T-helper 1 cell treated with Interleukin-12 subunit alpha and Interleukin-12 subunit beta and Interleukin-4 antibody, amounts not matched to agents 30 μg/mL and 1 μg/mL, for 36 hours (primary cell): ENCODE measurements around the gene C1orf116.

ENCODE experiments used
- H3K27ac Mint-ChIP-seq: one replicate; pipeline ENCODE4 v1.8.0; 2021; ENCODE audit warnings: mild to moderate bottlenecking, mixed read lengths
- H3K27me3 Mint-ChIP-seq: one replicate; pipeline ENCODE4 v1.8.0; 2021; ENCODE audit warnings: low read depth, mixed read lengths
- H3K36me3 Mint-ChIP-seq: one replicate; pipeline ENCODE4 v1.8.0; 2021; ENCODE audit warnings: low read depth, mixed read lengths
- H3K4me1 Mint-ChIP-seq: one replicate; pipeline ENCODE4 v1.8.0; 2021; ENCODE audit warnings: low read depth, mixed read lengths
- H3K4me3 Mint-ChIP-seq: one replicate; pipeline ENCODE4 v1.8.0; 2021; ENCODE audit warnings: mild to moderate bottlenecking, moderate library complexity, mixed read lengths
- H3K9me3 Mint-ChIP-seq: one replicate; pipeline ENCODE4 v1.8.0; 2021; ENCODE audit warnings: mixed read lengths

C1orf116 gene

DNA sequence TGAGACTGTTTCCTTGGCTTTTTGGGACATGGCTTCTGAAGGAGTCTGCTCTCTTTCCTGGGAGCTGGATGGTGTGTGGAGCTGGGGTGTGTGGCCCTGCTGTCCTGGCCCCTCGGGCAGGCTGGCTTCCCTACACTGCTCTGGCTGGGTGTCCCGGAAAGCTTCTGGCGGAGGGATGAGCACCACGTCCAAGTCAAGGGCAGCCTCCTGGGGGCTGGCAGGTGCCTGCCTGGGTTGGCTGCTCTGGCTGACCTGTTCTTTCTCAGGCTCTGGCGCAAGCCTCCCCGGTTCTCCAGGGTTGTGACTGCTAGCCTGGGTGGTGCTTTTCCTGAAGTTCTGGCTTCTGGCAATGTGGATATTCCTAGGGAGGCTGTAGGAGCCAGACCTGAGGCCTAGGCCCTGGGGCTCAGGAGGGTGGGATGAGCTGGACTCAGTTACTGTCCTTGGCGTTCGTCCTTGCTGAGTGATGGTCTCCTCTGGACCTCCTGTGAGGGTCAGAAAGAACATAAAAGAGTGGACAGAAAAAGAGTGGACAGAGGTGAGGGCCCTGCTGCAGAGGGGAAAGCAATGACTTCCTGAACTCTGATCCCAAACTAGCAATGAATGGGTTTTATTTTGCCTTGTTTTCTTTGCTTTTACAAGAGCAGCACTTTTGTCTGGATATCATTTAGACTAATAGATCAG, 9.4 kb downstream of the C1orf116 start:
- Mint-ChIP-seq H3K9me3 (no peaks in the 10 kb centered on the region), H3K27me3 (peaks cover 26% of the 10 kb centered on the region), H3K27ac (no peak overlapping the region), H3K4me1 (no peaks in the 10 kb centered on the region), H3K36me3 (no peaks in the 10 kb centered on the region), H3K4me3 (no peak overlapping the region)

DNA sequence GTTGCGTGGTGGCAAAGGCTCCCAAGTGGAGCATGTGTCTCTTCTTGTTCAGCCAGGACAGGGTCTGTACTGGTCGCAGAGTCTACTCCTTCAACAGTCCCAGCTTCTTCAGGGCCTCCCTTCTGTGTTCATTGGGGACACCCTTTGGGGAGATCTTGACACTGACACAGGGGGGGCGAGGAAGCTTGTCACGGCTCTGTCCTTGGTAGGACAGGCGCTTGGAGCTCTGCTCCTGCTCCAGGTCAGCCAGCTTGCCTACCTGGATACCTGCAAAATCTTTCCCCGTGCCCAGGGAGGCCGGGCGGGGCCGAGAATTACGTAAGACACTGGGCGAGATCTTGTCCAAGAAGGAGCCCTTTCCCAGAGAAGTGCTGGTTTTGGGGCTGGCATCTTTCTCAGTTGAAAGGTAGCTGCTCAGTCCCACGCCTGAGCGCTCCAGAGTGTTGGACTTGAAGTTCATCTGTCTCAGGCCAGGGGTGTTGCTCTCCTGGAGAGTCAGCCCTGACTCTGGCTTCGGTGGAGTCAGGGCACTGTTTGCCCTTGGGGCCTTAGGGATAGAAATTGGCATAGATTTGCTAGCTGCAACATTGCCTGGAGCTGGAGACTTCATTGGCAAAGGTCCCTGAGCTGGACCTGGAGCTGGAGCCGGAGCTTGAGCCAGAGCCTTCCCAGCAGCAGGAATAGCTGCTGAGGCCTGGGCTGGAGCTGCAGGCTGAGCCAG, 10.5 kb downstream of the C1orf116 start:
- Mint-ChIP-seq H3K36me3 (no peaks in the 10 kb centered on the region), H3K27me3 (peaks cover 24% of the 10 kb centered on the region), H3K4me1 (no peaks in the 10 kb centered on the region), H3K27ac (no peak overlapping the region), H3K4me3 (no peak overlapping the region), H3K9me3 (no peaks in the 10 kb centered on the region)

GRCh38 chr1:207021139-207021861, 11.3 kb downstream of the C1orf116 start:
- H3K27ac Mint-ChIP-seq = no peak overlapping the region
- no peaks in the 10 kb centered on the region for H3K36me3 Mint-ChIP-seq
- no peak overlapping the region for H3K4me3 Mint-ChIP-seq
- H3K4me1 Mint-ChIP-seq = no peaks in the 10 kb centered on the region
- peaks cover 17% of the 10 kb centered on the region for H3K27me3 Mint-ChIP-seq
- H3K9me3 Mint-ChIP-seq = no peaks in the 10 kb centered on the region

GRCh38 chr1:207020709-207021107, 11.8 kb downstream of the C1orf116 start:
- Mint-ChIP-seq H3K4me3 (no peak overlapping the region), H3K27me3 (peaks cover 21% of the 10 kb centered on the region), H3K36me3 (no peaks in the 10 kb centered on the region), H3K27ac (no peak overlapping the region), H3K9me3 (no peaks in the 10 kb centered on the region), H3K4me1 (peaks cover 2% of the 10 kb centered on the region)

DNA sequence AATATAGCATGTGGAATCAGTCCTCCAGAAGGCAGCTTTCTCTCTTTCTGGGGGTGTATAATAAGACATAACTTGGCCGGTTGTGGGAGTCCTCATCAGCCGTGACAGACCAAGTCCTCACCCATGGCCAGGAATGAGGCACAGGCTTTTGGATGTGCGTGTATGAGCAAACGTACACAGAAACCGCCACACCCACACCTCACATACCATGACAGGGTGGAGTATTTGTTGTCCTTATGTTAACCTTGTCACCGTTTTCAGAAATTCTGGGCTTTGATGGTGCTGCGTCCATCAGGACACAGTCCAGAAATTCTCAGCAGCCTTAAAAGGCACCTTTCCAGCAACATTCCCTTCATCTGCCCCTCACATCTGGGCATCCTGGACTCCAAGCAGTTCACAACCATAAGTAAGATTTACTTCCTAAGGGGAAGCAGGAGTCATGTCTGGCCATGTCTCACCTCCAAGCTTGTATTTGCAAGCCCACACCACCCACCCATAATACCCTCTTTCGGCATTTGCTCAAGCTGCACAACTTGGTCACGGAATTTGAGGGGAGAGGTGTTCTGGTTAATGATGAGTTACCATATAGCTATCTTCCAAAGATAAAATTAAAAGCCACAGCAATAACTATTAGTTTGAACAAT, 12.4 kb downstream of the C1orf116 start:
- Mint-ChIP-seq H3K27me3 (peaks cover 19% of the 10 kb centered on the region), H3K4me3 (no peak overlapping the region), H3K27ac (no peak overlapping the region), H3K4me1 (peaks cover 2% of the 10 kb centered on the region), H3K9me3 (no peaks in the 10 kb centered on the region), H3K36me3 (no peaks in the 10 kb centered on the region)

- H3K9me3 Mint-ChIP-seq = no peaks in the 10 kb centered on the region
- H3K4me3 Mint-ChIP-seq = no peak overlapping the region
- no peak overlapping the region for H3K27ac Mint-ChIP-seq
- H3K27me3 Mint-ChIP-seq = peaks cover 24% of the 10 kb centered on the region
- no peaks in the 10 kb centered on the region for H3K36me3 Mint-ChIP-seq
- H3K4me1 Mint-ChIP-seq = peaks cover 2% of the 10 kb centered on the region
Measured at GRCh38 chr1:207019661-207020060, 12.9 kb downstream of the C1orf116 start.

- H3K27ac Mint-ChIP-seq = no peak overlapping the region
- H3K36me3 Mint-ChIP-seq = no peaks in the 10 kb centered on the region
- H3K27me3 Mint-ChIP-seq = peaks cover 29% of the 10 kb centered on the region
- no peak overlapping the region for H3K4me3 Mint-ChIP-seq
- peaks cover 2% of the 10 kb centered on the region for H3K4me1 Mint-ChIP-seq
- no peaks in the 10 kb centered on the region for H3K9me3 Mint-ChIP-seq
Measured at GRCh38 chr1:207019161-207019560, 13.4 kb downstream of the C1orf116 start.

DNA sequence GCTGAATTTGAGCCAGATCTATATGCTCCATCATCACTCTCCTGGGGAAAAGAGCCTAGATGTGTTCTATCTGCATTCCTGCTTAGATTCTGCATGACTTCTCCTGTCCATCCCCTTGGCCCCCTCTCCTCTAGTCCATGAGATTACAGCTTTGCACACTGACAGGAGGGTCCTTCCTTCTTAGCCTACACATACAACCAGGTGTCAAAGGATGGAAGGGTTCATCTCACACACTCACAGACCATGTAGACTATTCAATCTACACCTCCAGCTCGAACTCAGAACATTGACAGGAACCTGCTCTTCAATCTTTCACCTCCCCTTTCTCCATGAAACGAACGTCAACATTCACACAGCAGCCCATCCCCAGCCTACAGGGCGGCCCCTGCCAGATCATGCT, 13.8 kb downstream of the C1orf116 start:
- H3K9me3 Mint-ChIP-seq = no peaks in the 10 kb centered on the region
- no peaks in the 10 kb centered on the region for H3K36me3 Mint-ChIP-seq
- H3K4me1 Mint-ChIP-seq = peaks cover 2% of the 10 kb centered on the region
- H3K27me3 Mint-ChIP-seq = peaks cover 33% of the 10 kb centered on the region
- no peak overlapping the region for H3K4me3 Mint-ChIP-seq
- H3K27ac Mint-ChIP-seq = no peak overlapping the region

DNA sequence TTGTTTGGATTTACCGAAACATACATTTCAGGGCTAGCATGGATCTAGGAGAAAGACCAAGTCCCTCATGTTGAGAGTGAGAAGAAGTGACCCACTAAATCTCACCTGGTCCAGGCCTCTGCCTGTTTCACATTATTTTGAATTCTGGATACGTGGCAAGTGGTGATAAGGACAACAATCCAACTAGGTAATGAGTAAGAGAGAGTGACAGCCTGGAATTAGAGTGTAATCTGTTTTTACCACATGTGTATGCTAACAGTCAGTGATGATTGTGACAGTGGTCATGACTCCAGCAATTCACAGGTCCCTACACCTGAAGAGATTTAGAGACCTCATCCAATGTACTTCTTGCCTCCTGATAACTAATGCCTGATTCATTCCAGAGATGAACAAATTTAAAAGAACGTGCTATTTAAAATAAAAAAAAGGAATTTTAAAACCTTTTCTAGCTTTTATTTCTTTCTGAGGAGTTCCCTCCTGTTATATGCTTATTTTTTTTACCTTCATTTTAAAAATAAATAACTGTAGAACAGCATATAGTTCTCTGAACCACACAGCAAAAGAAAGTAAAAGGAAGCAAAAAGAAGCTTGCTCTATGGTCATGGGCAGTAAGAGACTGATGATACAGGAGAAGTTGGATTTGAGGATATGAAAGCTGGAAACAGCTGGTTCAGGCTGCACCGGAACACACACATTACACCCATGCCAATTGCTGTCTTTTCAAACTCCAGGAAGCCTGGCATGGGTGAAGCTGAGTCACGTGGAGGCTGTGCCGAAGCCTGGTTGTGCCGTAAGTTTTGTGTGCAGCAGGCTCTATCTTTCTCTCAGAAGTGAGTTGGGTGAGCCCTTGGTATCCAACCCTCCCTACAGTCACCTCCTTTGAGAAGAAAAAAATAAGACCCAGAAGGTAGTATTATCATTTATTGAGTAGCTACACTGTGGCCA, 14.7 kb downstream of the C1orf116 start:
- Mint-ChIP-seq H3K4me1 (peaks cover 2% of the 10 kb centered on the region), H3K9me3 (no peaks in the 10 kb centered on the region), H3K36me3 (no peaks in the 10 kb centered on the region), H3K27me3 (peaks cover 40% of the 10 kb centered on the region), H3K27ac (no peak overlapping the region), H3K4me3 (no peak overlapping the region)

GRCh38 chr1:207015791-207016190, 16.8 kb downstream of the C1orf116 start:
- no peaks in the 10 kb centered on the region for H3K9me3 Mint-ChIP-seq

DNA sequence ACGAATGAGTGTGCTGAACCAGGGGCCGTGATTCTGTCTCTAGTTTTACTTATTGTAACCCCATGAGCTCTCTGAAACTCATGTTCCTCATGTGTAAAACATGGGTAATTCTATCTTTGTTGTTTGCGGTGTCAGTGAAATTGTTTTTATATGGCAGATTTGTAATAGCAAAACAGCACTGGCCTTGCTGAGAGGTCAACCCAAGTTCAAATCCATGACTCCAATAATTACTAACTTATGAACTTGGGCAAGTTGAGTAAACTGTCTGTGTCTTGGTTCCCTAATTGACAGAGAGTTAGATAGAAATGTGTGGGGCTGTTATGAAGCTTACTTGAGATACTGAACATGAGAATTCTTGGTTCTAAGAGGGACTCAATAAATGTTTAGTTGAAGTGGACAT, 17.8 kb downstream of the C1orf116 start:
- H3K9me3 Mint-ChIP-seq = no peaks in the 10 kb centered on the region
- H3K4me1 Mint-ChIP-seq = peaks cover 2% of the 10 kb centered on the region
- peaks cover 64% of the 10 kb centered on the region for H3K27me3 Mint-ChIP-seq
- no peak overlapping the region for H3K4me3 Mint-ChIP-seq
- no peak overlapping the region for H3K27ac Mint-ChIP-seq
- no peaks in the 10 kb centered on the region for H3K36me3 Mint-ChIP-seq

More at GRCh38 chr1:207015791-207016190, 16.8 kb downstream of the C1orf116 start:
- H3K27ac Mint-ChIP-seq = no peak overlapping the region
- no peaks in the 10 kb centered on the region for H3K36me3 Mint-ChIP-seq
- peaks cover 58% of the 10 kb centered on the region for H3K27me3 Mint-ChIP-seq
- no peak overlapping the region for H3K4me3 Mint-ChIP-seq
- peaks cover 2% of the 10 kb centered on the region for H3K4me1 Mint-ChIP-seq

- H3K36me3 Mint-ChIP-seq = no peaks in the 10 kb centered on the region
Measured at GRCh38 chr1:207013321-207014085, 19.1 kb downstream of the C1orf116 start.

DNA sequence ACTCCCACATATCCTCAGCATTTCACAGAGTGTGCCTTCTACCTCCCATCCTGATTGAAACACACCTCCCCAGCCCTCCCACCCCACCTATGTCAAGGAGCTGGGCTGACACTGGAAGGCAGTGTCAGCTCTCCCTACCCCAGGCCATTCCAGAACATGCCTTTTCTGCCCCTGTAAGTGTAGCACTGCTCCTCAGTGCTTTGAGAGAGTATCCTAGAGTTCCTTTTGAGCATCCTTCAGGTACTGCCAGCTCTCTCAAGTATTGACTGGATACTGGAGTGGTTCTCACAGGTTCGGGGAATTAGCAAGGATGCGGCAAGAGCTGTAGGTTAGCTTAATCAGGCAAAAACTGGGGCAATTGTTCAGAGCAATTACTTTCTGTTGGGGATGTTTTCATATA, 21.8 kb downstream of the C1orf116 start:
- no peak overlapping the region for H3K27ac Mint-ChIP-seq
- no peaks in the 10 kb centered on the region for H3K9me3 Mint-ChIP-seq
- H3K4me3 Mint-ChIP-seq = no peak overlapping the region
- no peaks in the 10 kb centered on the region for H3K4me1 Mint-ChIP-seq
- peaks cover 69% of the 10 kb centered on the region for H3K27me3 Mint-ChIP-seq
- no peaks in the 10 kb centered on the region for H3K36me3 Mint-ChIP-seq

More at GRCh38 chr1:207013321-207014085, 19.1 kb downstream of the C1orf116 start:
- Mint-ChIP-seq H3K4me1 (peaks cover 2% of the 10 kb centered on the region), H3K27ac (no peak overlapping the region), H3K27me3 (peaks cover 60% of the 10 kb centered on the region), H3K4me3 (no peak overlapping the region), H3K9me3 (no peaks in the 10 kb centered on the region)
